ENCODE results near the gene NEK9. TPM values are rescaled to one million over a fixed set of nuclear protein-coding genes. Genes with fewer than 3 reads are reported as not detected.
A peak's percentile ranks its signal among the peaks of the same experiment; 100 is the strongest.

The NEK9 gene
- total RNA-seq, 1 donor from 2014 or later = 113 TPM

DNA sequence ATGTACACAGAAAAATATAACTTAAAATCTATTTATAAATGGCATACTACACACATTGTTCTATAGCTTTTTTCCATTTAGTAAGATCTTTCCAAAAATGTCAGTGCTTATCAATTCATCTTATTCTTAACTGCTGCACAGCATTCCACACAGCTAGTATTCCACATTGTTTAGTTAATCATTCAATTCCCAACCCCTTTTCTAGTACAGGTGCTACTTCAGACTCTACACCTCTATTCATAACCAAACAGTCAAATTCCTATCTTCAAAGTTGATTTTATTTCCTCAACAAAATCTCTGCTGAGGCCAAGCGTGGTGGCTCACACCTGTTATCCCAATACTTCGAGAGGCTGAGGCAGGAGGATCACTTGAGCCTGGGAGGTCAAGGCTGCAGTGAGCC is 12.3 kb upstream of the NEK9 start:
- TF ChIP-seq, protein P1, sequence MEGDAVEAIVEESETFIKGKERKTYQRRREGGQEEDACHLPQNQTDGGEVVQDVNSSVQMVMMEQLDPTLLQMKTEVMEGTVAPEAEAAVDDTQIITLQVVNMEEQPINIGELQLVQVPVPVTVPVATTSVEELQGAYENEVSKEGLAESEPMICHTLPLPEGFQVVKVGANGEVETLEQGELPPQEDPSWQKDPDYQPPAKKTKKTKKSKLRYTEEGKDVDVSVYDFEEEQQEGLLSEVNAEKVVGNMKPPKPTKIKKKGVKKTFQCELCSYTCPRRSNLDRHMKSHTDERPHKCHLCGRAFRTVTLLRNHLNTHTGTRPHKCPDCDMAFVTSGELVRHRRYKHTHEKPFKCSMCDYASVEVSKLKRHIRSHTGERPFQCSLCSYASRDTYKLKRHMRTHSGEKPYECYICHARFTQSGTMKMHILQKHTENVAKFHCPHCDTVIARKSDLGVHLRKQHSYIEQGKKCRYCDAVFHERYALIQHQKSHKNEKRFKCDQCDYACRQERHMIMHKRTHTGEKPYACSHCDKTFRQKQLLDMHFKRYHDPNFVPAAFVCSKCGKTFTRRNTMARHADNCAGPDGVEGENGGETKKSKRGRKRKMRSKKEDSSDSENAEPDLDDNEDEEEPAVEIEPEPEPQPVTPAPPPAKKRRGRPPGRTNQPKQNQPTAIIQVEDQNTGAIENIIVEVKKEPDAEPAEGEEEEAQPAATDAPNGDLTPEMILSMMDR (conservative IDR thresholded peaks at IDR 0.05) = no peak

DNA sequence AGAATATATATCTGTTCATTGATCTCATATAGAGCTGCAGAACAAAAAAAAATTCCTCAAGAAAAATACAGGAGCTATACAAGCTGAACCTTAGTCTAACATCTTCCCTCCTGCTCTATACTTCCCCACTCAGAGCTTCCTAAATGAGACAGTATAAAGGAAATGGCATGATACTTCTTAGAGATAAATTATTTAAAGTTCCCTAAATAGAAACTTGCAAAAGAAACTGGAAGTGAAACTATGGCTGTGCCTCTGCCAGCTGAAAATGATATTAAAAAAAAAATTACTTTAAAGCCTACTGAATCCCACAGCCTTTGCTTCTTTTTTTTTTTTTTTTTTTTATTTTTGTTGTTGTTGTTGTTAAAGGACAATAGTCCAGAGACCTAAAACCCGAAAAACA is 11.6 kb upstream of the NEK9 start:
- TF ChIP-seq, protein P1 (conservative IDR thresholded peaks at IDR 0.05) = no peak
- DNase-seq (ENCODE audit: low read depth, low spot score) = no peak
- Mint-ChIP-seq H3K27me3 (ENCODE audit: low read depth) (no peaks in the 10 kb centered on the region), H3K4me1 (no peaks in the 10 kb centered on the region), H3K4me3 (no peak overlapping the region), H3K36me3 (ENCODE audit: low read depth) (peaks cover 17% of the 10 kb centered on the region), H3K27ac (ENCODE audit: unreplicated experiment) (no peak overlapping the region), H3K9me3 (no peaks in the 10 kb centered on the region)

More for the DNA sequence above, 12.3 kb upstream of the NEK9 start:
- no peaks in the 10 kb centered on the region for H3K27me3 Mint-ChIP-seq (ENCODE audit: low read depth)
- no peak overlapping the region for H3K4me3 Mint-ChIP-seq
- DNase-seq (ENCODE audit: low read depth, low spot score) = no peak
- H3K9me3 Mint-ChIP-seq = no peaks in the 10 kb centered on the region
- H3K4me1 Mint-ChIP-seq = peaks cover 2% of the 10 kb centered on the region
- no peak overlapping the region for H3K27ac Mint-ChIP-seq (ENCODE audit: unreplicated experiment)
- peaks cover 12% of the 10 kb centered on the region for H3K36me3 Mint-ChIP-seq (ENCODE audit: low read depth)

DNA sequence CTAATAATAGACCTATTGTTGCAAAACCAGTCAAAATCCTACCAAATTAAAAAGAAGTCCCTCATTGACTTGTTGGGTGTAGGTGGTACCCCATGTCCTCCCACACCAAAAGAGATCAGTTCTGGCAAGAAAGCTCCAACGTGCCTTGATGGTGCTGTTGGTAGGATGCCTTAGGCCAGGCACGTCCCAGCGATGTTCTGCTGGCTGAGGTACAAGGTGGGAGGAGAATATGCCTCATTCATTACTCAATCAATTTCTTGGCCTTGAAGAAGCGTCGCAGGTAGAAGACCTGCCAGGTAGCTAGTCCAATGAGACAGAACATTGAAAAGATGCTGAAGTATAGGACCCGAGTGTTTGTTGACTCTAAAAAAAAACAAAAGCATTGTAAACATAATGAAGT is 7.8 kb upstream of the NEK9 start:
- H3K27me3 Mint-ChIP-seq (ENCODE audit: low read depth) = no peaks in the 10 kb centered on the region
- peaks cover 4% of the 10 kb centered on the region for H3K4me1 Mint-ChIP-seq
- H3K9me3 Mint-ChIP-seq = no peaks in the 10 kb centered on the region
- H3K36me3 Mint-ChIP-seq (ENCODE audit: low read depth) = peaks cover 26% of the 10 kb centered on the region
- H3K27ac Mint-ChIP-seq (ENCODE audit: unreplicated experiment) = no peak overlapping the region
- H3K4me3 Mint-ChIP-seq = no peak overlapping the region
- TF ChIP-seq, protein P1 (conservative IDR thresholded peaks at IDR 0.05) = no peak
- DNase-seq (ENCODE audit: low read depth, low spot score) = no peak

DNA sequence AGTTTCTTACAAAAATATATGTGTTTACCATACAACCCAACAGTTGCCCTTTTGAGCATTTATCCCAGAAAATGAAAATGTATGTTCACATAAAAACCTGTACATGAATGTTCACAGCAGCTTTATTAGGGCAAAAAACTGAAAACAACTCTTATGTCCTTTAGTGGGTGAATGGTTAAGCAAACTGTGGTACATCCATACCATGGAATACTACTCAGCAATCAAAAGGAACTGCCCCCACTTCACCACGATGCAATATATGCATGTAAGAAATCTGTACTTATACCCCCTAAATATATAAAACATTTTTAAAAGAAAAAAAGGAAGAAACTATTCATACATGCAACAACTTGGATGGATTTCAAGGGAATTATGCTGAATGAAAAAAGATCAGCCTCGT is 6.7 kb upstream of the NEK9 start:
- no peak for DNase-seq (ENCODE audit: low read depth, low spot score)
- H3K36me3 Mint-ChIP-seq (ENCODE audit: low read depth) = peaks cover 26% of the 10 kb centered on the region
- no peak overlapping the region for H3K27ac Mint-ChIP-seq (ENCODE audit: unreplicated experiment)
- H3K4me3 Mint-ChIP-seq = no peak overlapping the region
- H3K9me3 Mint-ChIP-seq = no peaks in the 10 kb centered on the region
- H3K27me3 Mint-ChIP-seq (ENCODE audit: low read depth) = no peaks in the 10 kb centered on the region
- TF ChIP-seq, protein P1 (conservative IDR thresholded peaks at IDR 0.05) = no peak
- peaks cover 4% of the 10 kb centered on the region for H3K4me1 Mint-ChIP-seq

DNA sequence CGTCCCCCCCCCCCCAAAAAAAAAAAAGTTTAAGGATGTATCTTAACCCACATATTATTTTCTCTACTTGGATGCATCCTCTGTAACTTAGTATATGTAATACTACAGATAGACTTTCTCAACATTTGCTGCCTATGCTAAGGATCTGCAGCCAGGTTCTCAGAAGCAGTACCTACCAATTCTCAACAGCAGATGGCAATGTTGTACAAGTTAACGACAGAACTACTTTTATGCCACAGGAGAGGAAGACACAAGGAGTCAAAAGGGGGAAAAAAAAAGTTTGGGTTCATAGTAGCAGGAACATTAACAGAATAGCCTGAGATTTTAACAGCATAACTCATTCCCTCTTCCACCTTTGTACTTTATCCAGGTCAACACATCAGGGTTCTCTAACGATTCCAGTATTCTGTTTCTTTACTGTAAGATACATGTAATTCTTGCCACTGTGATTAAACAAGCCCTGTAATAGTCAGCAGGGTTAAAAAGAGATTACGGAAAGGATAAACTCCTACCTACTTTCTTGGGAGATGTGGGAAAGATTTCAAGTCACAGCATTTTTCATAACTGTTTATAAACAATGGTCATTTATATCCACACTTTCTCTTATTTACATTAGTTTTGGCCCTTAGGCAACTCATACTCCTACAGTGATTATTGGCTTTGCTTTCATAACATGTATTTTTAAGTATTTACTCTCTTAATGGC is 5.7 kb upstream of the NEK9 start:
- peak; percentile 70 for DNase-seq (ENCODE audit: low read depth, low spot score)
- TF ChIP-seq, protein P1 (conservative IDR thresholded peaks at IDR 0.05) = peak; percentile 85
- Mint-ChIP-seq H3K9me3 (no peaks in the 10 kb centered on the region), H3K27me3 (ENCODE audit: low read depth) (no peaks in the 10 kb centered on the region), H3K4me1 (peaks cover 9% of the 10 kb centered on the region), H3K27ac (ENCODE audit: unreplicated experiment) (no peak overlapping the region), H3K36me3 (ENCODE audit: low read depth) (peaks cover 26% of the 10 kb centered on the region), H3K4me3 (no peak overlapping the region)

Data from neural crest cell (in vitro differentiated cells).